GM19099 (cell line): ENCODE results near the gene UQCR11.

Experiments used
- POLR2A ChIP-seq: IDR thresholded peaks from 3 replicates; pipeline ENCODE4 v1.6.1; 2011; ENCODE audit warnings: low read depth; ENCODE audit not compliant: insufficient read length; ENCODE audit errors: extremely low read depth

The UQCR11 gene

GRCh38 chr19:1626417-1627010, 21.3 kb upstream of the UQCR11 start:
- TF ChIP-seq POLR2A, result no peak

GRCh38 chr19:1624458-1624857, 19.2 kb upstream of the UQCR11 start:
- no peak for TF ChIP-seq POLR2A

GRCh38 chr19:1622541-1622940, 17.3 kb upstream of the UQCR11 start:
- TF ChIP-seq POLR2A, result no peak

GRCh38 chr19:1622007-1622406, 16.7 kb upstream of the UQCR11 start:
- no peak for TF ChIP-seq POLR2A

- no peak for TF ChIP-seq POLR2A
Measured at GRCh38 chr19:1621574-1621973, 16.3 kb upstream of the UQCR11 start.

- TF ChIP-seq POLR2A, result no peak
Measured at GRCh38 chr19:1621021-1621420, 15.8 kb upstream of the UQCR11 start.

GRCh38 chr19:1620502-1620901, 15.2 kb upstream of the UQCR11 start:
- no peak for TF ChIP-seq POLR2A

- TF ChIP-seq POLR2A, result no peak
Measured at GRCh38 chr19:1619703-1620102, 14.4 kb upstream of the UQCR11 start.

GRCh38 chr19:1619094-1619439, 13.8 kb upstream of the UQCR11 start:
- TF ChIP-seq POLR2A, result no peak

GRCh38 chr19:1618157-1619093, 13.2 kb upstream of the UQCR11 start:
- no peak for TF ChIP-seq POLR2A

GRCh38 chr19:1616875-1617274, 11.6 kb upstream of the UQCR11 start:
- no peak for TF ChIP-seq POLR2A

- no peak for TF ChIP-seq POLR2A
Measured at GRCh38 chr19:1616396-1616795, 11.1 kb upstream of the UQCR11 start.

- no peak for TF ChIP-seq POLR2A
Measured at GRCh38 chr19:1615156-1615765, 10.0 kb upstream of the UQCR11 start.

GRCh38 chr19:1613808-1614570, 8.7 kb upstream of the UQCR11 start:
- no peak for TF ChIP-seq POLR2A

- TF ChIP-seq POLR2A, result no peak
Measured at GRCh38 chr19:1613146-1613545, 7.9 kb upstream of the UQCR11 start.

GRCh38 chr19:1612114-1613086, 7.1 kb upstream of the UQCR11 start:
- TF ChIP-seq POLR2A, result no peak
